ENCODE data around the gene C2CD5. TPM values are rescaled to one million over a fixed set of nuclear protein-coding genes. Genes with fewer than 3 reads are reported as not detected.
A peak's percentile ranks its signal among the peaks of the same experiment; 100 is the strongest.

C2CD5 gene
- total RNA-seq, 4 donors from 2014 or later = 43.7 to 68.5 (median 46.8) TPM

DNA sequence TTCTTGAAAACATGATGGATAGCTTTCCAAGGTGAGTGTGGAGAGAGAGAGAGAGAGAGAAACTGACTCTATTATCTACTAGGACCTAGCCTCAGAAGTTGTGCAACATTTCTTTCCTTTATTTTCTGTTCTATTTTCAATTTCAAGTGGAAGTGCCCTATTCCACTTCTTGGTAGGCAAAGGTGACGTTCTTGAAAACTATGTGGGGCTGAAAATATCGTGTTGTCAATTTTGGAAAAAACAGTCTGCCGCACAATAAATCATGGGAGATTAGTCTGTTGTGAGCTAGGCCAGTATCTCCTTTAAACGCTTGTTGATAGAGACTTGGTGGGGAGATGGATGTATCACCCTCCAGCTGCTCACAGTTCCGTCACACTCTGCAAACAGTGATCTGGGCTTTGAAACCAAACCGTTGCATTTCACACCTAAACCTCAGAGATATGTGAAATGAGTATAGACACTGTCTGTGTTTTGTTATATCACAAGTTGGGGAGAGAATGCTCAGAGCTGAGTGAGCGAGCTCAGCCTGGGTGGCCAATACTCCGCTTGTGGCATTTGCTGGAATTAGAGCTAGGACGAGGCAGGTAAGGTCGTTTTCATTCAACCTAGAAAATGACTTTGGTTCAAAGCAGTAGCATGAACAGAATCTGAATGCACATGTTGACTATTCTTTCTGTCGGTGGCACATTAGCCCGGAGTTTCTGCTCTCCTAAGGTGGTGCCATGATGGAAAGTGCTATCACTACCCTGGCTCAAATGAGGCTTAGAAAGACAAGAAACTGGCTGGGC is 134.8 kb downstream of the C2CD5 start:
- H3K27me3 ChIP-seq = no peaks in the 10 kb centered on the region
- TF ChIP-seq, protein P1, sequence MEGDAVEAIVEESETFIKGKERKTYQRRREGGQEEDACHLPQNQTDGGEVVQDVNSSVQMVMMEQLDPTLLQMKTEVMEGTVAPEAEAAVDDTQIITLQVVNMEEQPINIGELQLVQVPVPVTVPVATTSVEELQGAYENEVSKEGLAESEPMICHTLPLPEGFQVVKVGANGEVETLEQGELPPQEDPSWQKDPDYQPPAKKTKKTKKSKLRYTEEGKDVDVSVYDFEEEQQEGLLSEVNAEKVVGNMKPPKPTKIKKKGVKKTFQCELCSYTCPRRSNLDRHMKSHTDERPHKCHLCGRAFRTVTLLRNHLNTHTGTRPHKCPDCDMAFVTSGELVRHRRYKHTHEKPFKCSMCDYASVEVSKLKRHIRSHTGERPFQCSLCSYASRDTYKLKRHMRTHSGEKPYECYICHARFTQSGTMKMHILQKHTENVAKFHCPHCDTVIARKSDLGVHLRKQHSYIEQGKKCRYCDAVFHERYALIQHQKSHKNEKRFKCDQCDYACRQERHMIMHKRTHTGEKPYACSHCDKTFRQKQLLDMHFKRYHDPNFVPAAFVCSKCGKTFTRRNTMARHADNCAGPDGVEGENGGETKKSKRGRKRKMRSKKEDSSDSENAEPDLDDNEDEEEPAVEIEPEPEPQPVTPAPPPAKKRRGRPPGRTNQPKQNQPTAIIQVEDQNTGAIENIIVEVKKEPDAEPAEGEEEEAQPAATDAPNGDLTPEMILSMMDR (IDR thresholded peaks at IDR 0.05) = no peak
- peak; percentile 9 to 39 for TF ChIP-seq POLR2A (IDR thresholded peaks at IDR 0.05)
- no peaks in the 10 kb centered on the region for H3K36me3 ChIP-seq
- H3K4me1 ChIP-seq = no peaks in the 10 kb centered on the region
- DNase-seq = peak in 1 of 3 donors; percentile 55
- H3K9me3 ChIP-seq = no peaks in the 10 kb centered on the region
- H3K27ac ChIP-seq = peak overlapping the region; percentile 31 to 59 (median 45)
- no peak overlapping the region for H3K4me3 ChIP-seq

DNA sequence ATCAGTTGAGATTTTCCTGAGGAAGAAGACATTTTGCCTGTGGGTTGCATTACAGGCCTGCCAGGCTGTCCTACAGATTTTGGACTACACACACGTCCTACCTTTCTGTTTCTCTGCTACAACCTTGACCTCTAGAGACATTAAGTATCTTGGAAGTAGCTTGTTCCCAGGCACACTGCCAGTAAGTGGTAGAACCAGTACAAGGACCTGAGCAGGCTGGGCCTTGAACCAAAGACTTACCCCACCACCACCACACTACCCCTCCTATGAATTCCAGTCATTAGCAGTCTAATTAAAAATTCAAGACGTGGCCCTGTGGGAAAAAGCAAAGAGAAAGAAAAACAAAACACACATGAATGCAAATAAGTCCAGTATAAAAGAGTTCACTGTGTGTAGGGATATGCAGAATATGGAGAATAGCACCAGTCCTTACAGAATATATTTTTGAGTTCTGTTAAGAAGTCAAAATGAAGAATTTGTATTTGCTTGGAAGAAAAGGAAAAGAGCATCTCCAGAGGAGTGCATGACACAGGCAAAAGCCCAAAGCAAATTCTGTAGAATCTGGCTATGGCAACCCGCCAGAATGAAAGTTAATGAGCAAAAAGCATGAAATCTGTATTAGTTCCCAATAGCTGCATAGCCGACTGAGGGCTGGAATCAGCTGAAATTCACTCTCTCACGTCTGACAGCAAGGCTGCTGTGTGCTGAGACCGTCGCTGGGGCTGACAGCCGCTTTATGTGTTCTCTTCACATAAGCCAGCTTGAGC is 135.5 kb downstream of the C2CD5 start:
- no peaks in the 10 kb centered on the region for H3K27me3 ChIP-seq
- peak overlapping the region; percentile 18 to 59 (median 45) for H3K27ac ChIP-seq
- H3K4me1 ChIP-seq = no peaks in the 10 kb centered on the region
- TF ChIP-seq, protein P1 (IDR thresholded peaks at IDR 0.05) = no peak
- TF ChIP-seq POLR2A (IDR thresholded peaks at IDR 0.05) = no peak
- H3K36me3 ChIP-seq = no peaks in the 10 kb centered on the region
- no peak for DNase-seq
- H3K4me3 ChIP-seq = no peak overlapping the region
- H3K9me3 ChIP-seq = no peaks in the 10 kb centered on the region

DNA sequence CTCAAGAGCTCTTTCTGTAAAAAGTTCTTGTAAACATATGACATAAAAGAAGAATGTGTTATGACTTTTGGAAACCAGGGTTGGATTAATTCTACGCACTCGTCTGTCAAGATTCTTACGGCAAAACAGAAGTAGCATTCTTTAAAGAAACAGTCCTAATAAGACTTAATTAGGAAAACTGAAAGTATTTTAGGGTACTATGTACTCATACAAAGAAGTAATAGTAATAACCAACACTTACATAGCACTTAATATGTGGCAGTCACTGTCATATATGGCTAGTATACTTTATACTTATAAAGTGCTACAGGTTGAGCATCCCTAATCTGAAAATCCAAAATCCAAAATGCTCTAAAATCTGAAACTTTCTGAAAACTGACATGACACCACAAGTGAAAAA is 136.9 kb downstream of the C2CD5 start:
- no peak overlapping the region for H3K4me3 ChIP-seq
- no peaks in the 10 kb centered on the region for H3K36me3 ChIP-seq
- no peaks in the 10 kb centered on the region for H3K9me3 ChIP-seq
- no peak for TF ChIP-seq POLR2A (IDR thresholded peaks at IDR 0.05)
- TF ChIP-seq, protein P1 (IDR thresholded peaks at IDR 0.05) = no peak
- no peaks in the 10 kb centered on the region for H3K4me1 ChIP-seq
- H3K27me3 ChIP-seq = no peaks in the 10 kb centered on the region
- no peak overlapping the region for H3K27ac ChIP-seq
- no peak for DNase-seq

DNA sequence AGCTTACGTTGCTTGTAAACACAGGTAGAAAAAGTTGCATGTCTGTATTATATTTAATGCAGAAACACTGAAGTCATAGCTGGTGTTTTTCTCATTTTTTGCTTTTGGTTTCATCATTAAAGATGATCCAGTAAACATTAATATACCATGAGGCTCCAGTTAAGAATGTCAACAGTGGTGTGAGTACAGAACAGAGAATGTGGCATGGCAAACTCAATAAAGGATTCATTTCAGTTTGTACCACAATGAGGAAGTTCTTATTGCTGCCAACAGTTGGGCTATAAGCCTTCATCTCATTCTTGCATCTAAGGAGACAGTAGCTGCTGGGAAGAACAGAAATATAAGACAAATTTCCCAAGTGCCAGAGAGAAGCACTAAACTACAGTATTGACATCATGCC is 137.7 kb downstream of the C2CD5 start:
- DNase-seq = no peak
- H3K27me3 ChIP-seq = no peaks in the 10 kb centered on the region
- H3K27ac ChIP-seq = no peak overlapping the region

DNA sequence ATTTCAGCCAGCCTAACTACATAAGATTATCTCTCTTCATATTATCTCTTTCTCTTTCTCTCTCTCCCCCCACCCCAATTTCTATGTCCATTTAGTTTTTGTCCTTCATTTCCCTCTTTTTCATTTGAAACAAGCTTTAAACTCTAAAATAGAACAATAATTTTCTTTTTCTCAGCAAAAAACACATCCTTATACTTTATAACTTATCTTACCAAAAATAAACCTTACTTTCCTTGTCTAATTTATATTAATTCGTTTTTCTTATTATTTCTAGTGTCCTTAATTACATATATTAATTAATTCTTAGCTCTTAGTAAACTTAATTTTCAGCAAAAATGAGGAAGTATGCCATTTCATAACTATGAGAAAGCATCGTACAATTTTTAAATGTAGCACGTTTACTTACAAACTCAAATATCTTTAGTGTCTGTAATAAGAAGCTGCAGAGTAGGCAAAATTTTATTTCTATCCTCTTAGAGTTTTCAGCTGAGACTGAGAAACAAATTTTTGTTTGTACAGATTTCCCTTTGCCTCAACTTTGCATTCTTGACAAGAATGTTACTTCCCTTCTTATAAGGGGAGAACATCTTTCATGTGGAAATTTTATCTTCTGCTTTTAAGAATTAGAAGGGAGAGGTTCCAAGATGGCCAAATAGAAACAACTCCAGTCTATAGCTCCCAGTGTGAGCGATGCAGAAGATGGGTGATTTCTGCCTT is 144.7 kb downstream of the C2CD5 start:
- TF ChIP-seq POLR2A (IDR thresholded peaks at IDR 0.05) = no peak
- TF ChIP-seq, protein P1 (IDR thresholded peaks at IDR 0.05) = no peak
- DNase-seq = no peak

More for the DNA sequence above, 137.7 kb downstream of the C2CD5 start:
- no peaks in the 10 kb centered on the region for H3K36me3 ChIP-seq
- H3K9me3 ChIP-seq = no peaks in the 10 kb centered on the region
- no peak overlapping the region for H3K4me3 ChIP-seq
- no peak for TF ChIP-seq POLR2A (IDR thresholded peaks at IDR 0.05)
- TF ChIP-seq, protein P1 (IDR thresholded peaks at IDR 0.05) = no peak
- no peaks in the 10 kb centered on the region for H3K4me1 ChIP-seq

More for the DNA sequence above, 144.7 kb downstream of the C2CD5 start:
- Histone ChIP-seq H3K27me3 (no peaks in the 10 kb centered on the region), H3K9me3 (no peaks in the 10 kb centered on the region), H3K27ac (no peak overlapping the region), H3K36me3 (no peaks in the 10 kb centered on the region), H3K4me1 (no peaks in the 10 kb centered on the region), H3K4me3 (no peak overlapping the region)
